ENCODE measurements around the gene ARFRP1. TPM values are rescaled to one million over a fixed set of nuclear protein-coding genes. Genes with fewer than 3 reads are reported as not detected.

Gene ARFRP1
- total RNA-seq, 1 donor from 2014 or later = 74.5 TPM

DNA sequence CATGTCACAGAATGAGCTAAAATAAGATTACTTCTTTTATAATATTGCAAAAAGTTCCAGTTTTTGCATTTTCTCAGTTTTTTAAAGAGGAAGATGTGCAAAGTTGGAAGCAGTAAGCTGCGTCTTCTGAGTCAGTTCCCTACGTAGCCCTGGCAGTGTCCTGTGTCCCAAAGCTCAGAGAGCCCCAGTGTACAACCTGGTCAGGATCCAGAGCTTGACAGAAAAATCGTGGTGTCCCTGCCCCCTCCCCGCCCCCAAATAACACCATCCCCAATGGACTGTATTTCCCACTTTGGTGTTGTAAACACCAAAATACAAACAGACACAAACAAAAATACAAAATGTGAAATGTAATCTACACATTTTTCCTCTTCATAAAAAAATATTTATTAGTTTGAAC lies 36.4 kb upstream of the ARFRP1 start:
- intact Hi-C loops (cut with micrococcal nuclease) = no loop called here

DNA sequence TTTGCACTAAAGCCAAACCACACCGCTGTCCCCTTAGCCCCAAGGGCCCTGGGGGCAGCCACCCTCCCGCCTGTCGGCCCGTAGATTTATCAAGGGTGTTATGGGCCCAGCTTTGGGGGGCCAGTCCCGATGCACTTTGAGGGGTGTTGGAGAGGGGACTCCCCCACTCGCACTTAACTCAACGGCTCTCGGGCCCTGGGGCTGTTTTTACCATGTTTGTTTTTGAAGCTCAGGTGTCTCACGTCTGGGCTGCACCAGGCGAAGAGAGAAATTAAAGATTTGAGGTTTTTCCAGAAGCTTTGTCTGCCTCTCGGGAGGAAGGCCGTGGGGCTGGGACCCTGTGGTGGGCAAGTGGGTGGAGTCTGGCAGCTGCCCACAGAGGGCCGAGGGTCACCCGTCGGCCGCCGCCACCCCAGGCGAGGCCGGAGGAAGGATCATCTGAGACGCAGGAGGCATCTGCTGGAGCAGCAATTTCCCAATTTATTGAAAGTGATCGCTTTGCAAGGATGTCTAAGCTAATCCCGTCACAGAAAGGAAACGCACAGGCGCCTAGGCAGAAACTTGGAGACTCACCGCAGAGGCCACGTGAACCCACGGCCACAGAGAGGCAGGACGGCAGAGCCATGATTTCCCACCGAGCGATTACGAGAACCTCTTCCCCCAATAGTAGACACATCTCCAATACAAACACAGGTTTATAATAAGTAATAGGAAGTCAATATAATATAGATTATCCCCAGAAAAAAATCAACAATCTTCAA lies 35.6 kb upstream of the ARFRP1 start:
- intact Hi-C loops (cut with micrococcal nuclease) = no loop called here

DNA sequence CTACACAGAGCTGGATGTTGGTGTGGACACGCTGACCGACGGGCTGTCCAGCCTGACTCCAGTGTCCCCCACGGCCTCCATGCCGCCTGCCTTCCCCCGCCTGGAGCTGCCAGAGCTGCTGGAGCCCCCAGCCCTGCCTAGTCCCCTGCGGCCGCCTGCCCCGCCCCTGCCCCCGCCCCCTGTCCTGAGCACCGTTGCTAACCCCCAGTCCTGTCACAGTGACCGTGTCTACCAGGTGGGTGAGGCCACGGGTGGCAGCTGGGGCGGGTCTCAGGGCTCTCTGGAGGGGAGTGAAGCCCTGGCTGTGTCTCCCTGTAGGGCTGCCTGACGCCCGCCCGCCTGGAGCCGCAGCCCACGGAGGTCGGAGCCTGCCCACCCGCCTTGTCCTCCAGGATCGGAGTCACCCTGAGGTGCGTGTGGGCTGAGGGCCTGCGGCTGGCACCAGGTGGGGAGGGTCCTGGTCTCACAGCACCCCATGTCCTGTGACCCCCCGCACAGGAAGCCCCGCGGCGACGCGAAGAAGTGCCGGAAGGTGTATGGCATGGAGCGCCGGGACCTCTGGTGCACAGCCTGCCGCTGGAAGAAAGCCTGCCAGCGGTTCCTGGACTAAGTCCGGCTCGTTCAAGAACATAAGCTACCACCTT lies 34.7 kb upstream of the ARFRP1 start:
- intact Hi-C loops (cut with micrococcal nuclease) = no loop called here

DNA sequence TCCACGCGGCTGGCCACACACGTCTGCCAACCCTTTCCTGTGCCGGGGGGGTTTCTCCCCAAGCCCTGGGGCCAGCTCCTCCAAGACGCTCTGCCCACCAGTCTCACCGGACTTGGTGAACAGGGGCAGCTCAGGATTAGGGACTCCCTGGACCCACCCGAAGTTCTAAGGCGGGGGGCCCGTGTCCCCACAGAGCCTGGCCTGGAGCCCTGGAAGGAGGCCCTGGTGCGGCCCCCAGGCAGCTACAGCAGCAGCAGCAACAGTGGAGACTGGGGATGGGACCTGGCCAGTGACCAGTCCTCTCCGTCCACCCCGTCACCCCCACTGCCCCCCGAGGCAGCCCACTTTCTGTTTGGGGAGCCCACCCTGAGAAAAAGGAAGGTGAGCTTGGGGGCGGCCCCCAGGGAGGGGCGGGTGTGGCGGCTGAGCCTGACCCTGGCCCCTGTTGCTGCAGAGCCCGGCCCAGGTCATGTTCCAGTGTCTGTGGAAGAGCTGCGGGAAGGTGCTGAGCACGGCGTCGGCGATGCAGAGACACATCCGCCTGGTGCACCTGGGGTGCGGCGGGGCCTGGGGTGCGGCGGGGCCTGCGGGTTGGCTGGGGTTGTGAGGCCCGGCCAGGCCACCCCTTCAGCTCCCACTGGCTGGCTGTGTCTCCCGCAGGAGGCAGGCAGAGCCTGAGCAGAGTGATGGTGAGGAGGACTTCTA lies 34.1 kb upstream of the ARFRP1 start:
- intact Hi-C loops (cut with micrococcal nuclease) = no loop called here

DNA sequence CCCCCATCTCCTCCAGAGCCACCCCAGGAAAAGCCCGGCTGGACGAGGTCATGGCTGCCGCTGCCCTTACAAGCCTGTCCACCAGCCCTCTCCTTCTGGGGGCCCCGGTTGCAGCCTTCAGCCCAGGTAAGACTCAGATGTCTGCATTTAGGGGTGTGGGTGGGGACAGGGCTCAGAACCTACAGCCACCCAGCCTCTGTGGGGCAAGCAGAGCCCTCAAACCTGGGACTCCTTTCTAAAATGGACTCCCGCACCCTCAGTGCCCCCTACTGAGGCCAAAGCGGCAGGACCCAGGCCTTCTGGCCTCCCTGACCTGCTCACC lies 33.5 kb upstream of the ARFRP1 start:
- intact Hi-C loops (cut with micrococcal nuclease) = no loop called here

DNA sequence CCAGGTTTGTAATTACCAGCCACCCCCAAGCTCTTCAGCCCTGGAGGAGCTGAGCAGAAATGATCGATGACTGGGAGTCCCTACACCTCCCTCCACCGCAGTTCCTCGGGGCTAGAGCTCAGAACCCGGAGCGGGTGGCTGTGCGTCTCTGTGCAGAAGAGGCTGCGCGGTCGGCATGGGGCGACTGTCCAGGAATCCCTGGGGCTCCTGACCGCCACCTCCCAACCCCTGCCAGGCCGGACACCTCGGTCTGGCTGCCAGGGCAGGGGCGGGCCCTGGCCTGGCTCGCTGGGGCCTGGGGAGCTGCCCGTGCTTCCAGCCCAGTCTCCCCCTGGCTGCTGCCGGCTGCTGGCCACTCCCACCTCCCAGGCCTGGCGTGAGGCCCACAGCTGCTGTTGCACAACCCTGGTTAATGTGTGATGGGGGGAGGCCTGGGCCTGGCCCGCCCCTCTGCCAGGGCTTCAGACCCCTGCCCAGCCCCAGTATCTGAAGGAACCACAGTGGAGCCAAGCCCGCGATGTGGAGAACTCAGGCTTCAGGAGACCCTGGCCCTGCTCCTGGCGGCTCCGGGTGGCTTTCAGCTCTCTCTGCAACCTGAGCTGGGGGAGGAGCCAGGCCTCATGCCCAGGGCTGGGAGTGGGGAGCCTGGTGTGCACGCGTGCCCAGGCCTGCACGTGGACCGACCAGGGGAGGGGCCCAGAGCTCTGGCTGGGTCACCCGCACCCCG lies 33.0 kb upstream of the ARFRP1 start:
- intact Hi-C loops (cut with micrococcal nuclease) = loop anchor here (1.0 kb wide), 2 partner anchors 11 to 33 kb away; partner anchors contain the start of gene ARFRP1

DNA sequence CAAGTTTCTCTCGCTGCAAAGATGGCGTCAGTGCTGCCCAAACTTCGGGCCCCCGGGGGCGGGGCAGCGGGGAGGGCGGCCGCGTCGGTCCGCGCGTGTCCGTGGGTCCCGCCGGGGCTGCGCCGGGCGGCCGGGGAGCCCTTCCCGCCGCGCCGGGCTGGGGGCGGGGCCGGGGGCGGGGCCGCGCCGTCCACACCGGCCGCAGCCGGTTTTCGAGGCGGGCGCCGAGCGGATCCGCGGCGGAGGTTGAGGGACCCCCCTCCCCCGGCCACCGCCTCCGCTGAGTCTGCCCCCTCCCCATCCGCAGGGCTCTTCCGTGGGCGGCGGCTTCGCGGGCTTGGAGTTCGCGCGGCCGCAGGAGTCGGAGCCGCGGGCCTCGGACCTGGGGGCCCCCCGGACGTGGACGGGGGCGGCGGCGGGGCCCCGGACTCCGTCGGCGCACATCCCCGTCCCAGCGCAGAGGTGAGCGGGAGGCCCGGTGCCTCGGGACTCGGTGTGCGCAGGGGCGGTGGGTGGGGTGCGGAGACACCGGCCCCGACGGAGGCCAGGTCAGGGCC lies 32.4 kb upstream of the ARFRP1 start:
- intact Hi-C loops (cut with micrococcal nuclease) = loop anchor here (1.0 kb wide), 2 partner anchors 11 to 33 kb away; partner anchors contain the start of gene ARFRP1

DNA sequence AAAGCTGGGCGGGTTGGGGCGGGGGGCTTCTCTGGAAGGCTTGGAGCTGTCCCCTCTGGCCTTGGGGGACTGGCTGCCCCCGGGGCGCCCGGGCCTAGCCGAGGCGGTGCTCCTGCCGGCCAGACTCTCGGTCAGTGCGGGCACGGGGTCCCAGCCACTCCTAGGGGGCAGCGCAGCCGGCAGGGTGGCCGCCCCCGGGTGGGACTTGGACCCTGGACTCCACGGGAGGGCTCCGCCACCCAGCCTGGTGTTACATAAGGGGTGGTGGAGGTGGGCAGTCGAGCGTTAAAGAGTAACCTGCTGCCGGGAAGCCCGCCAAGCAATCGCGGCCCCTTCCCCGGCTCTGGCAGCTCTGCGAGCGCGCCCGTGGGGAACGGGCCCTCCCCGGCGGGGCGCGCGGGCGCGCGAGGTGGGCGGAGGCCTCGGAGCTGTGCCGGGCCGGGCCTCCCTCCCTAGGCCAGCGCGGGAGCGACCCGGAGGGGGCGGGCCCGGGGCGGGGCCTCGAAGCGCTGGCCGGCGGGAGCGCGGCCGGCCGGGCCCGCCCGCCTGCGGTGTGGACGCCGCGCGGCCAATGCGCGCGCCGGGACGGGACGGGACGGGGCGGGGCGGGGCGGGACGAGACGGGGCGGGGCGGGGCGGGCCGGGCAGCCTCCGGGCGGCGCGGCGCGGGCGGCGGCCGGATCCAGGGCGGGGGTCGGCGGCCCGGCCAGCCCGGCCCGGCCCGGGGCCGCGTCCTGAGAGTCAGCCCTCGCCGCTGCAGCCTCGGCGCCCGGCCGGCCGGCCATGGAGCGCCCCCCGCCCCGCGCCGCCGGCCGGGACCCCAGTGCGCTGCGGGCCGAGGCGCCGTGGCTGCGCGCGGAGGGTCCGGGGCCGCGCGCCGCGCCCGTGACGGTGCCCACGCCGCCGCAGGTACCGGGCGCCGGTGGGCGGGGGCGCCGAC lies 31.6 kb upstream of the ARFRP1 start, which contains the start of gene SLC2A4RG:
Gene SLC2A4RG (plus strand): TSS at position 647 of the 940 bp plus-strand sequence. CDS start 137 bp downstream, at position 784.
- intact Hi-C loops (cut with micrococcal nuclease) = loop anchor here (1.0 kb wide), 2 partner anchors 12 to 32 kb away; partner anchors contain the start of gene ARFRP1

DNA sequence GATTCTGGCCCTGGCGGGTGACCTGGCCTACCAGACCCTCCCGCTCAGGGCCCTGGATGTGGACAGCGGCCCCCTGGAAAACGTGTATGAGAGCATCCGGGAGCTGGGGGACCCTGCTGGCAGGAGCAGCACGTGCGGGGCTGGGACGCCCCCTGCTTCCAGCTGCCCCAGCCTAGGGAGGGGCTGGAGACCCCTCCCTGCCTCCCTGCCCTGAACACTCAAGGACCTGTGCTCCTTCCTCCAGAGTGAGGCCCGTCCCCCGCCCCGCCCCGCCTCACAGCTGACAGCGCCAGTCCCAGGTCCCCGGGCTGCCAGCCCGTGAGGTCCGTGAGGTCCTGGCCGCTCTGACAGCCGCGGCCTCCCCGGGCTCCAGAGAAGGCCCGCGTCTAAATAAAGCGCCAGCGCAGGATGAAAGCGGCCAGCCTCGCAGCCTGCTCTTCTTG lies 30.9 kb upstream of the ARFRP1 start:
- intact Hi-C loops (cut with micrococcal nuclease) = no loop called here

DNA sequence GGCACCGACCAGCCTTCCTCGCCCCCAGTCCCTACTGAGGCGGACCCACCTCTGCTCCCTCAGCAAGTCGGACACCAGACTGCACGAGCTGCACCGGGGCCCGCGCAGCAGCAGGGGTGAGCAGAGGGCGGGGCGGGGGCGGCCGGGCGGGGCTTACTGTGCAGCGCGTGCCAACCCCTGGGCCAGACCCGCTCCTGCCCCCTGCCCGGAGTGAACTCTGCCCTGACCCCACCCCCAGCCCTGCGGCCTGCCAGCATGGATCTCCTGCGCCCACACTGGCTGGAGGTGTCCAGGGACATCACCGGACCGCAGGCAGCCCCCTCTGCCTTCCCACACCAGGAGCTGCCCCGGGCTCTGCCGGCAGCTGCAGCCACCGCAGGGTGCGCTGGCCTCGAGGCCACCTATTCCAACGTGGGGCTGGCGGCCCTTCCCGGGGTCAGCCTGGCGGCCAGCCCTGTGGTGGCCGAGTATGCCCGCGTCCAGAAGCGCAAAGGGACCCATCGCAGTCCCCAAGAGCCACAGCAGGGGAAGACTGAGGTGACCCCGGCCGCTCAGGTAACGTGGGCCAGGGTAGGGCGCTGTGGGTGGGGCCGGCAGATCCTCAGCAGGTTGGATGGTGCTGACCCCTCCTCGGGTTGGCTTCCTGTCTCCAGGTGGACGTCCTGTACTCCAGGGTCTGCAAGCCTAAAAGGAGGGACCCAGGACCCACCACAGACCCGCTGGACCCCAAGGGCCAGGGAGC lies 30.3 kb upstream of the ARFRP1 start:
- intact Hi-C loops (cut with micrococcal nuclease) = loop anchor here (2.0 kb wide), 1 partner anchor 127 kb away; the partner anchor contains the start of gene TPD52L2

DNA sequence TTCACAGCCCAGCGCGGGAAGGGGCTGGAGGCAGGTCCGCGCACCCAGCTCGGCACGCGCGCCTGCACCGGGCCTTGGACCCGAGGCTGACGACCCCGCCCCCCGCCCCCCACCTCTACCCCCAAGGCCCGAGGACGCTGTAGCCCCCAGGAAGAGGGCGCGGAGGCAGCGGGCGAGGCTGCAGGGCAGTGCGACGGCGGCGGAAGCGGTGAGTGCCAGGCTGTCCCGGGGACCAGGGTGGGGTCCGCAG lies 29.8 kb upstream of the ARFRP1 start:
- intact Hi-C loops (cut with micrococcal nuclease) = loop anchor here (2.0 kb wide), 1 partner anchor 127 kb away; the partner anchor contains the start of gene TPD52L2

DNA sequence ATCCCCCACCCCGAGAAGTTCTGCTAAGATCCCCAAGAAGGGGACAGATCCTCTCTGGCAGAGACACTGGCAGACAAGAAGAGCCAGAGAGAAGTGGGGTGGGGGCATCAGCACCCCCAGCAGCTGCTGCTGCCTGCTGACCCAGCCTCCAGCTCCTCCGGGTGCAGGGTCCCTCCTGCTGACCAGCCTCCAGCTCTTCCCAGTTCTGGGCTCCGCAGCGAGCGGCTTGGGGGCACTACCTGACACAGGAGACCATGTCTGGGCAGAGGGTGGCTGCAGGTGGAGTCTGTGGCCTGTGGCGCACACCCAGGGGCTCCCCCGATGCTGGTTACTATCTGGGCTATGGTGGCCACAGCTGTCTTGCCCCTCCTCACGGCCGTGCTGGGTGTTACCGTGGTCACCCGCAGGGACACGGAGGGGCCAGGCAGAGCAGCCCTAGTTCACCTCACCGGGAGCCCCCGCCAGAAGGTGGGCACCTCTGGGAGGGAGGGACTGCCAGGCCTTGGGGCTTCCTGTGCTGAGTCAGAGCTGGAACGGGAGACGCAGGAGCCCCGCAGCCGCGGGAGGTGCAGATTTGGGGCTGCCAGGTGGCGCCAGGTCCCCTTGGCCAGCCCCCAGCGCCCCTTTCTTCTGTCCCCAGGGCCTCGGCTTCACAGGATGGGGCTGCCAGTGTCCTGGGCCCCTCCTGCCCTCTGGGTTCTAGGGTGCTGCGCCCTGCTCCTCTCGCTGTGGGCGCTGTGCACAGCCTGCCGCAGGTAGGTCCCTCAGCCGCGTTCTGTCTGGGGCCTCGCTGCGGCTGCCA lies 29.3 kb upstream of the ARFRP1 start:
- intact Hi-C loops (cut with micrococcal nuclease) = loop anchor here (2.0 kb wide), 1 partner anchor 128 kb away; the partner anchor contains the start of gene TPD52L2

DNA sequence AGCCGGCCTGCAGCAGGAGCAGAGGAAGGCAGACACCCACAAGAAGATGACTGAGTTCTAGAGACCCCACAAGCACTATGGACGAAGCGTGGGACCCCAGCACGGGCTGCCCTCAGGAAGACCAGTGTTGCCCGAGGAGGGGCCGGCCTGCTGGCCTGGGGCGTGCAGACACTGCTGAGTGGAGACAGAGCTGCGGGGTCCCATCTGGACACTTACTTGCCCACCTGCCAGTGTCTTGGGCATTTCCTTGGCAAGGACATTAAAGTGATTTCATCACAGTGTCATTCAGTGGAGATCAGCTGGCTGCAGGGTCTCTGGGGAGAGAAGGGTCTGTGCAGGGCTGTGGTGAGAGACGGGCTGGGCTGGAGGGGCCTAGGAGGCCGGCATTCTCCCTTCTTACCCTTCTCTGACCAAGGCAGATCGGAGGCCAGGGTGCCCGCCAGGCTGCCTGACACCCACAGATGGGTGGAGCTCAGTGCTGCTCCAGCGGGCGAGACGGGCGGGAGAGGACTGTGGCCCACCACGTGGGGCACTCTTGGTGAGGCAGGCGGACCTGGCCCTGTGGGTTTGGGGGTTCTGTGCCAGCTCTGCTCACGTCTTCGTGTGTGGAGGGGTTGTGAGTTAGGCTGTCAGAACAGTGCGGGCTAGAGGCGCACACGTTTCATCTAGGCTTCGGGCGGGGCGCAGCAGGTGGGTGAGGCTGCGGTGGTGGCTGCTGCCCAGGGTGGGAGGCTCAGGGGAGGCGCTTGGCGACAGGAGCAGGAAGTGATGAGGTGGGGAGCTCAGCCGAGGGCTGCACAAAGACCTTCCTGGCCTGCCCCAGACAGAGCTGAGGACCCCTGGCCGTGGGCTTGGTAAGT lies 28.3 kb upstream of the ARFRP1 start, which contains the start of gene LIME1:
Gene LIME1 (plus strand): TSS at position 806 of the 860 bp plus-strand sequence. CDS start 886 bp downstream, outside the sequence.
- intact Hi-C loops (cut with micrococcal nuclease) = loop anchor here (2.0 kb wide), 1 partner anchor 129 kb away; the partner anchor contains the start of gene TPD52L2

DNA sequence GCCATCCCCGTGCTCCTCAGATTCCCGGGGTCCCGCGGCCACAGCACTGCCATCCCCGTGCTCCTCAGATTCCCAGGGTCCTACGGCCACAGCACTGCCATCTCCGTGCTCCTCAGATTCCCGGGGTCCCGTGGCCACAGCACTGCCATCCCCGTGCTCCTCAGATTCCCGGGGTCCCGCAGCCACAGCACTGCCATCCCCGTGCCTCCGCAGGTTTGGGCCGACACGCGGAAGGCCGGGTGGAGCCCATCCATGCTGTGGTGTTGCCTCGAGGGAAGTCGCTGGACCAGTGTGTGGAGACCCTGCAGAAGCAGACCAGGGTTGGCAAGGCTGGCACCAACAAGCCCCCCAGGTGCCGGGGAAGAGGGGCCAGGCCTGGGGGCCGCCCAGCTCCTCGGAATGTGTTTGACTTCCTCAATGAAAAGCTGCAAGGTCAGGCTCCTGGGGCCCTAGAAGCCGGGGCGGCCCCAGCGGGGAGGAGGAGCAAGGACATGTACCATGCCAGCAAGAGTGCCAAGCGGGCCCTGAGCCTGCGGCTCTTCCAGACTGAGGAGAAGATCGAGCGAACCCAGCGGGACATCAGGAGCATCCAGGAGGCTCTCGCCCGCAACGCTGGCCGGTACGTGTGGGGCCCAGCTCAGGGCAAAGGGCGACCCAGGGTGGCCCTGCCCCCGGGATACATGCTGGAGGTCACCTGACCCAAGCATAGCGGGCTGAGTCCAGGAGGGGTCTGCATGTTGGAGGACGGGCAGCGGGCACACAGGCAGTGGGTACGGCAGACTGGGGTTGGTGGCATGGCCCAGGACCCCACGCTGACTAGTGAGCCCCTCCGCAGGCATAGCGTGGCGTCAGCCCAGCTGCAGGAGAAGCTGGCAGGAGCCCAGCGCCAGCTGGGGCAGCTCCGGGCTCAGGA lies 27.4 kb upstream of the ARFRP1 start:
- intact Hi-C loops (cut with micrococcal nuclease) = loop anchor here (5.0 kb wide), 3 partner anchors 62 to 222 kb away; partner anchors contain the start of gene UCKL1

DNA sequence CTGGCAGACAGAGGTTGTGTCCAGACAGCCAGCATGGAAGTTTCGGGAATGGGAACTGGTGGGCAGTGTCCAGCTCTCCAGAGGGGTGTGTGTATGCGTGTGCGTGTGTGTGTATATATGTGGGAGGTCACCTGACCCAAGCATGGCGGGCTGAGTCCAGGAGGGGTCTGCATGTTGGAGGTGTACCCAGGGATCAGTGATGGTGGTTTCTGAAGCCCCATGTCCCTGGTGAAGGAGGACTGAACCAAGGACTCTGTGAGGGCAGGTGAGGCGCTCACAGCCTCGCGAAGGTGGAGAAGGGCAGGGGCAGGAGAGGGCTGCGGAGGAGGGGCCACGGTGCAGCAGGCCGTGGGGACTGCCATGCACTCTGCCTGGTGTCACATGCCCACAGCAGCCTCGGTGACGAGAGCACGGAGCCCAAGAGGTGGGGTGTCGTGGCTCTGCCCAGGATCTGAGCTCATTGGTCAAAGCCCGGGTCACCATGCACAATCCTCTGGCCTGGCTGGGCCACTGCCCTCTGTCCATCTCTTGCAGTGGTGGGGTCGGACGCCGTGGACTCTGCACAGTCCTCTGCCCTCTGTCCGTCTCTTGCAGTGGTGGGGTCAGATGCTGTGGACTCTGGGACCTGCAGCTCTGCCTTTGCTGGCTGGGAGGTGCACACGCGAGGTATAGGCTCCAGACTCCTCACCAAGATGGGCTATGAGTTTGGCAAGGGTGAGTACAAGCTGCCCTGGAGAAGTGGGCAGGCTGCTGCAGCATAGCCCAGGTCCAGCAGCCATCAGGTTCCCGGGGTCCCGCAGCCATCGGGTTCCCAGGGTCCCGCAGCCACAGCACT lies 26.6 kb upstream of the ARFRP1 start:
- intact Hi-C loops (cut with micrococcal nuclease) = loop anchor here (5.0 kb wide), 3 partner anchors 63 to 223 kb away; partner anchors contain the start of gene UCKL1

Data from T-helper 1 cell treated with Interleukin-12 subunit alpha and Interleukin-12 subunit beta and Interleukin-4 antibody, amounts not matched to agents 30 ng/mL and 1 ng/mL, for 36 hours (primary cell).